ENCODE results near the gene ABCC10.

- TF ChIP-seq CTCF (conservative IDR thresholded peaks at IDR 0.05; ENCODE audit: low read length) = no peak
- no peak for TF ChIP-seq EZH2phosphoT487 (IDR thresholded peaks at IDR 0.05; ENCODE audit: borderline replicate concordance)
These were observed 35.8 kb upstream of the ABCC10 start for GRCh38 chr6:43391440-43392031.
